Ascending aorta (tissue), 2 donors: ENCODE results near the gene CORO1C. TPM values are rescaled to one million over a fixed set of nuclear protein-coding genes. Genes with fewer than 3 reads are reported as not detected.

Source experiments
- DNase-seq, 2 donors: peaks; one replicate each; pipeline ENCODE4 v3.0.0-alpha.2; 2019; ENCODE audit warnings: low spot score in 2 of 2
- H3K27ac ChIP-seq, 2 donors: fragments of 200-600 bp; sonication (generic); one replicate each; pipeline ENCODE4 v1.5.1; 2016 to 2017; ENCODE audit warnings: mild to moderate bottlenecking in 1 of 2
- H3K27me3 ChIP-seq: fragments of 200-600 bp; sonication (generic); one replicate; pipeline ENCODE4 v1.5.1; 2017
- H3K36me3 ChIP-seq, 2 donors: fragments of 200-600 bp; sonication (generic); one replicate each; pipeline ENCODE4 v1.5.1; 2016
- H3K4me1 ChIP-seq, 2 donors: fragments of 200-600 bp; sonication (generic); one replicate each; pipeline ENCODE4 v1.5.1; 2016 to 2017; ENCODE audit warnings: mild to moderate bottlenecking in 1 of 2
- H3K4me3 ChIP-seq, 2 donors: fragments of 200-600 bp; sonication (generic); one replicate each; pipeline ENCODE4 v1.5.1; 2016 to 2017; ENCODE audit warnings: mild to moderate bottlenecking in 1 of 2
- H3K9me3 ChIP-seq, 2 donors: fragments of 200-600 bp; sonication (generic); one replicate each; pipeline ENCODE4 v1.5.1; 2016
- intact Hi-C: fragments of 100-400 bp; cut with DNase I; formaldehyde crosslinking; loops from one replicate; pipeline ENCODE4 v1.15.1; 2023
- total RNA-seq: library from RNA; depleted of rRNA; stranded (reverse); fragments of >200 nt; gene quantifications from one replicate; pipeline ENCODE4 v1.1.0, GENCODE V29; 2016
- TF ChIP-seq, protein P1 (sequence below), 3 experiments: fragments of 200-600 bp in 2 of 3; fragments of 450-650 bp in 1 of 3; sonication (generic) in 2 of 3; IDR thresholded peaks; one replicate each; pipeline ENCODE4 v1.5.1; 2016 to 2019; ENCODE audit warnings: antibody characterized with exemption in 3 of 3, mild to moderate bottlenecking in 1 of 3, moderate library complexity in 1 of 3

Gene CORO1C
- total RNA-seq, 1 donor from 2014 or later: 106 TPM

- Histone ChIP-seq H3K4me1 (peaks cover 7 to 15% of the 10 kb centered on the region in 2 donors), H3K27ac (peak overlapping the region; percentile 14 to 41), H3K36me3 (no peaks in the 10 kb centered on the region), H3K9me3 (no peaks in the 10 kb centered on the region), H3K4me3 (peak overlapping the region; percentile 12 to 55), H3K27me3 (no peaks in the 10 kb centered on the region)
- intact Hi-C loops: no loop called here
- no peak for DNase-seq
- TF ChIP-seq, protein P1, sequence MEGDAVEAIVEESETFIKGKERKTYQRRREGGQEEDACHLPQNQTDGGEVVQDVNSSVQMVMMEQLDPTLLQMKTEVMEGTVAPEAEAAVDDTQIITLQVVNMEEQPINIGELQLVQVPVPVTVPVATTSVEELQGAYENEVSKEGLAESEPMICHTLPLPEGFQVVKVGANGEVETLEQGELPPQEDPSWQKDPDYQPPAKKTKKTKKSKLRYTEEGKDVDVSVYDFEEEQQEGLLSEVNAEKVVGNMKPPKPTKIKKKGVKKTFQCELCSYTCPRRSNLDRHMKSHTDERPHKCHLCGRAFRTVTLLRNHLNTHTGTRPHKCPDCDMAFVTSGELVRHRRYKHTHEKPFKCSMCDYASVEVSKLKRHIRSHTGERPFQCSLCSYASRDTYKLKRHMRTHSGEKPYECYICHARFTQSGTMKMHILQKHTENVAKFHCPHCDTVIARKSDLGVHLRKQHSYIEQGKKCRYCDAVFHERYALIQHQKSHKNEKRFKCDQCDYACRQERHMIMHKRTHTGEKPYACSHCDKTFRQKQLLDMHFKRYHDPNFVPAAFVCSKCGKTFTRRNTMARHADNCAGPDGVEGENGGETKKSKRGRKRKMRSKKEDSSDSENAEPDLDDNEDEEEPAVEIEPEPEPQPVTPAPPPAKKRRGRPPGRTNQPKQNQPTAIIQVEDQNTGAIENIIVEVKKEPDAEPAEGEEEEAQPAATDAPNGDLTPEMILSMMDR (IDR thresholded peaks at IDR 0.05): no peak
These were observed 93.0 kb downstream of the CORO1C start for GRCh38 chr12:108638141-108638827.

- TF ChIP-seq, protein P1 (IDR thresholded peaks at IDR 0.05): no peak
- H3K27ac ChIP-seq: no peak overlapping the region
- H3K36me3 ChIP-seq: no peaks in the 10 kb centered on the region
- intact Hi-C loops: no loop called here
- H3K9me3 ChIP-seq: no peaks in the 10 kb centered on the region
- H3K4me1 ChIP-seq: peaks cover 7 to 15% of the 10 kb centered on the region in 2 donors
- no peak overlapping the region for H3K4me3 ChIP-seq
- no peak for DNase-seq
- H3K27me3 ChIP-seq: no peaks in the 10 kb centered on the region
These were observed 93.9 kb downstream of the CORO1C start for GRCh38 chr12:108637222-108637971.

DNA sequence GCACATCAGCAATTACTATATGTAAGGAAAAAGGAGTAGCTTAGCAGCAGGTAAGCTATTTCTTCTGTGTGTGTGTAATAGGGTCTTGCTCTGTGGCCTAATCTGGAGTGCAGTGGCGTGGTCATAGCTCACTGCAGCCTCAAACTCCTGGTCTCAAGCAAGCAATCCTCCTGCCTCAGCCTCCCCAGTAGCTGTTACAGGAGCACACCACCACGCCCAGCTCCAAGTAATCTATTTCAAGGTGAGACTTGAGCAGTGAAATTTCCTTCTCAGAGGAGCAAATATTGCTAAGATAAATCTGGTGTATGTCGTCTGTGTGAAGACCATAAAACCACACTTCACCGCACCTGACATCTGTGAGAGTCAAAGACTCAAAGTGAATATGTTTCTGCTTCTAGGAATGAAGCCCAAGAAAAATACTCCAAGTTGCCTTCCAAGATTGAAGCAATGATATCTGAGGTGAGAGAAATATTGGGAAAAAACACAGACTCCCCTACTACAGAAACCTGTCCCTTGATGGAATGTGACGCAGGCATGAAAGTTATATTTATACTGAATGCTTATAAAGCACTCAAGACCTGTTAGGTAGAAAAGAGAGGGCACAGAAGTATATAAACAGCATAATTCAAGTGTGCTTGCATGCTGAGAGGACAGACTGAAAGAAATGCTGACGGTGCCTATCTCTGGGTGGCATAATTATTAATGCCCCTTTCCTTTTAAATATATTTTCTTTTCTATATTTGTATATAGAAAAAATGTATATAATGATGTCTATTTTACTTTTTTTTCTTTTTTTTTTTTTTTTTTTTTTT lies 95.1 kb downstream of the CORO1C start:
- no peak overlapping the region for H3K4me3 ChIP-seq
- peaks cover 7 to 15% of the 10 kb centered on the region in 2 donors for H3K4me1 ChIP-seq
- H3K36me3 ChIP-seq: no peaks in the 10 kb centered on the region
- H3K27me3 ChIP-seq: no peaks in the 10 kb centered on the region
- no peaks in the 10 kb centered on the region for H3K9me3 ChIP-seq
- no peak overlapping the region for H3K27ac ChIP-seq
- TF ChIP-seq, protein P1 (IDR thresholded peaks at IDR 0.05): no peak
- intact Hi-C loops: no loop called here
- DNase-seq: no peak

DNA sequence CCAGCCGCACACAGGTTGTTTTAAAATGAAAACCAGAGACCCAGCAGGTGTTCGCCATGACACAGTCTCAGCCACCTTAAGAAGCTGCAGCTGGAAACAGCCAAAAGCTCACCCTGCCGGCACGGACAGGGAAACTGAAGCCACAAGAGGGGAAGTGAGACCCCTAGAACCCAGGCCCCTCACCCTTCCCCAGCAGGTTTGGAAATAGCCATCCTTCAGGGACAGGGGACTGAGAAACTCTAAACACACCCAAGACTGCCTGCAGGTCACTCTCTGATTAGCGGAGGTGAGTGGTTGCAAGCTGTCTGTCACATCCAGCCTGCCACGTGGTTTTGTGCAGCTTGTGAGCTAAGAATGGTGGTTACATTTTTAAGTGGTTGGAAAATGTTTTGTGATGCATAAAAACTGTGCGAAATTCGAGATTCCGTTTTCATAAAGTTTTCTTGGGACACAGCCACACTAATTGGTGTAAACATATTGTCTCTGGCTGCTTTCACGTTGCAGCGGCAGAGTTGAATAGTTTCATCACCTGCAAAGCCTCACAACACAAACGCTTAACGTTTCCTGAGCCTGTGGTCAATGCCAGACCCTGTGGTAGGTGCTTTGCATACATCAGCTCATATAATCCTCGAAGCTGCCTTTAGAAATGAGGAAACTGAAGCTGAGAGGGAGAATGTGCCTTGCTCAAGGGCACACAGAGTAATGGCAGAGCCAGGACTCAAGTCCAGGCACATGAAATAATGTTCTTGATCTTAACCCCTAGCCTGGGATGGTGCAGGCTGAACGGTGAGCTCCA lies 95.9 kb downstream of the CORO1C start:
- H3K4me1 ChIP-seq: peaks cover 7 to 15% of the 10 kb centered on the region in 2 donors

More for the DNA sequence above, 95.9 kb downstream of the CORO1C start:
- Histone ChIP-seq H3K27ac (no peak overlapping the region), H3K4me3 (no peak overlapping the region), H3K36me3 (no peaks in the 10 kb centered on the region), H3K9me3 (no peaks in the 10 kb centered on the region), H3K27me3 (no peaks in the 10 kb centered on the region)
- TF ChIP-seq, protein P1 (IDR thresholded peaks at IDR 0.05): no peak
- DNase-seq: no peak
- intact Hi-C loops: no loop called here
